ENCODE measurements around the gene PRXL2B. TPM values are rescaled to one million over a fixed set of nuclear protein-coding genes. Genes with fewer than 3 reads are reported as not detected.

Gene PRXL2B
- total RNA-seq, 1 experiment from 2014 or later: 12.3 TPM

DNA sequence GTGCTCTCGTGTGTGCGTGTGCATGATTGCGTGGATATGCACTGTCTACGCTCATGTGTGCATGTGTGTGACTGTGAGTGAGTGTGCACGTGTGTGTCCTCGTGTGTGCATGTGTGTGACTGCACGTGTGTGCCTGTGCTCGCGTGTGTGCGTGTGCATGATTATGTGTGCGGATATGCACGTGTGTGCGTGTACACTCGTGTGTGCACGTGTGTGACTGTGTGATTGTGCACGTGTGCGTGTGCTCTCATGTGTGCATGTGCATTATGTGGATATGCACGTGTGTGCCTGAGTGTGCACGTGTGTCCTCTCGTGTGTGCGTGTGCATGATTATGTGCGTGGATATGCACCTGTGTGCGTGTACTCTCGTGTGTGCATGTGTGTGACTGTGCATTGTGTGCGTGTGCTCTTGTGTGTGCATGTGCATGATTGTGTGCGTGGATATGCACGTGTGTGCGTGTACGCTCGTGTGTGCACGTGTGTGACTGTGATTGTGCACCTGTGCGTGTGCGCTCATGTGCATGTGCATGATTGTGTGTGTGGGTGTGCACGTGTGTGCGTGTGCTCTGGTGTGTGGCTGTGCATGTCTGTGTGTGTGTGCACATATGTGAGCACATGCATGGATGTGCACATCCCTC, 44.0 kb downstream of the PRXL2B start:
- H3K9me3 ChIP-seq: no peaks in the 10 kb centered on the region; the same call in 1 of the 2 replicates
- no peak for DNase-seq
- H3K27me3 ChIP-seq: peaks cover 30% of the 10 kb centered on the region

DNA sequence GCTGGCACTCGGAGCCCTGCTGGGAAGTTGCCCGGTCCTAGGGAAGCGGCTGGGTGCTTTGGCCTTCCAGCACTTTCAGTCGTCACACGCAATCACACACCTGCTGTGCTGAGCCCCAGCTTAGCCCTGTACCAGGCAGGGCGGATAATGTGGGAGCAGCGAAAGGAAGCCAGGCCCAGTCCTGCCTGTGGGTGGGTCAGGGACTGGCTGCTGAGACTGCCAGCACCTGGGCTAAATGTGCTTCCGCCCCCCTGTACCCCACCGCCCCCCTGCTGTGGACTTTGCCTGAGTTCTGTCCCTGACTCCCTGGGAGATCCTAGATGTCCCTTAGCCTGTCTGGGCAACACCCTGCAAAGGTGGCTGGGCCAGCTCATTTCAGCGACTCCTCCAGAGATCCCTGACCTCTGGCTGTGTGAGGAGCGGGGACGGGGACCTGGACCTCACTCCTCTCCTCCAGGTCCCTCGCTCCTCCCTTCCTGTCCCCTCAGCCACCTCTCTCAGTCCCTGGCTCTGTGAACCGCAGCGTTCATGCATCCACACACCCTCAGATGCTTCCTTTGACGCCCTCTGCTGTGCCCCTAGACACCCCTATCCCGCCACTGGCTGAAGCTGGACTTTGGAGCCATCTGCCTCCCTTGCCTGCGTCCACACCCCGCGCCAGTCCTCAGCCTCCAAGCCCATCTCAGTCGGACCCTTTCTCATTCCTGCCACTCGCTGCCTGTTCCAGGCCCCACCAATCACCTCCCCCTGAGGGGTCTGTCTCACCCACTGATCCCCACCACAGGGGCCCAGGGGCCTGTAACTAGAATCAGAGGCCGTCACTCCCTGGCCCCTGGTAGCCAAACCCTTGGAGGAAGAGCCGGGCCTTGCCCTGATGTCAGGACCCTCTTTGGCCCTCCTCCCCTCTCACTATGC, 44.8 kb downstream of the PRXL2B start:
- Histone ChIP-seq H3K4me3 (no peak overlapping the region), H3K27me3 (peaks cover 29% of the 10 kb centered on the region), H3K36me3 (no peaks in the 10 kb centered on the region), H3K9me3 (no peaks in the 10 kb centered on the region; the same call in 1 of the 2 replicates)
- DNase-seq: no peak

More for the DNA sequence above, 44.0 kb downstream of the PRXL2B start:
- Histone ChIP-seq H3K4me3 (no peak overlapping the region), H3K36me3 (no peaks in the 10 kb centered on the region)

DNA sequence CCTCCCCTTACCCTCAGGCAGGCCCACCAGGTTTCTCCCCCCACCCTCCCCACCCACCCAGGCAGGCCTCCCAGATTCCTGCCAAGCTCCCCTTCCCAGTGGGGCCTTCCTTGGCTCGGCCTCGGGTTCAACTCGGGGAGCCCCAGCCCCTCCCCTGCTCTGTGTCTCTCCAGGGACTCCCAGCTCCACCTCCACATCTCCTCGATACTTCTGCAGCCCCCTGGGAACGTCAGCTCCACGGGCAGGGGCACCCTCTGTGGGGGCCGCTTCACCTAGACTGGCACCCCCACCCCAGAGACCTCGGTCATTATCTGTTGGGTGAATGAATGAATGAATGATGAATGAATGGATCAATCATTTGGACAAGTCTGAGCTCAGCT, 45.5 kb downstream of the PRXL2B start:
- no peak overlapping the region for H3K4me3 ChIP-seq
- H3K36me3 ChIP-seq: no peaks in the 10 kb centered on the region
- peaks cover 23% of the 10 kb centered on the region for H3K27me3 ChIP-seq
- no peak for DNase-seq
- no peaks in the 10 kb centered on the region for H3K9me3 ChIP-seq

- H3K36me3 ChIP-seq: no peaks in the 10 kb centered on the region
- H3K4me3 ChIP-seq: no peak within 1 kb of the TSS
Observed at GRCh38 chr1:2632561-2633361, 46.2 kb downstream of the PRXL2B start, which contains the start of gene MMEL1. MMEL1 (minus strand) TSS chr1:2633016; CDS start chr1:2629484, 3,532 bp downstream.

GRCh38 chr1:2633366-2633935, 46.9 kb downstream of the PRXL2B start:
- Histone ChIP-seq H3K27me3 (peaks cover 13% of the 10 kb centered on the region), H3K36me3 (no peaks in the 10 kb centered on the region), H3K9me3 (no peaks in the 10 kb centered on the region), H3K4me3 (no peak overlapping the region)
- no peak for DNase-seq

More at GRCh38 chr1:2632561-2633361, 46.2 kb downstream of the PRXL2B start, which contains the start of gene MMEL1:
- no peak for DNase-seq
- Histone ChIP-seq H3K9me3 (no peaks in the 10 kb centered on the region), H3K27me3 (peaks cover 19% of the 10 kb centered on the region)

- Histone ChIP-seq H3K27me3 (peaks cover 15% of the 10 kb centered on the region), H3K9me3 (no peaks in the 10 kb centered on the region), H3K4me3 (no peak overlapping the region), H3K36me3 (no peaks in the 10 kb centered on the region)
- DNase-seq: no peak
Observed at GRCh38 chr1:2633936-2634491, 47.4 kb downstream of the PRXL2B start.

DNA sequence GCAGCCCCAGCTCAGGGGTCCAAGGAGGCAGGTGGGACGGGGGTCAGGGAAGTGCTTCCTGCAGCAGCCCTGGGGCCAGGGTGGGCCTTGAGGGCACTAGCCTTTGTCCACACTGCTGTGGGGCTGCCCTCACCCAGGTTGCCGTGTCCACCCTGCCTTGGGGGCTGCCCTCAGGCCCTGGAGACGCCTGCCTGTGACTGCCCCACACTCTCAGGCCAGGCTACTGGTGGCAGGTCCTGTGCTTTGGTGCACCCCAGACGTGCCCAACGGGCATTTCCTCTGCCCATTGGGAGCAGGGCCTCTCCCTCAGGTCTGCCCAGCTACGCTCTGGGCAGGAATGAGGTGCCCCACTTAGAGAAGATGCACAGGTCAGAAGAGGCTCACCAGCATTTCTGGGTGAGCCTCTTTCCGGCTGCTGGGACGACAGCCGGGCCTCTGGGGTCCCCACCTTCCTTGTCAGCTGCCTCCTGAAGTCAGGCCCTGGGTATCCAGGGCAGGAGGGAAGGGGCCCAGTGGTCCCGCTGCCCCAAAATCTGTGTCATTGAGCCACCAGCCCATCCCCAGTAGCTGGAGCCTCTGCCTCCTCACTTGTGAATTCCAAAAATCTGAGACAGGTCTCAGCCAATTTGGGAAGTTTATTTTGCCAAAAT, 48.9 kb downstream of the PRXL2B start:
- Histone ChIP-seq H3K27me3 (peaks cover 9% of the 10 kb centered on the region; the same call in 1 of the 2 replicates), H3K36me3 (no peaks in the 10 kb centered on the region), H3K9me3 (no peaks in the 10 kb centered on the region), H3K4me3 (no peak overlapping the region)
- no peak for DNase-seq

- no peaks in the 10 kb centered on the region for H3K9me3 ChIP-seq
- DNase-seq: no peak
- no peaks in the 10 kb centered on the region for H3K36me3 ChIP-seq
- H3K27me3 ChIP-seq: peaks cover 9% of the 10 kb centered on the region; the same call in 1 of the 2 replicates
- H3K4me3 ChIP-seq: no peak overlapping the region
Observed at GRCh38 chr1:2636733-2637132, 50.2 kb downstream of the PRXL2B start.

DNA sequence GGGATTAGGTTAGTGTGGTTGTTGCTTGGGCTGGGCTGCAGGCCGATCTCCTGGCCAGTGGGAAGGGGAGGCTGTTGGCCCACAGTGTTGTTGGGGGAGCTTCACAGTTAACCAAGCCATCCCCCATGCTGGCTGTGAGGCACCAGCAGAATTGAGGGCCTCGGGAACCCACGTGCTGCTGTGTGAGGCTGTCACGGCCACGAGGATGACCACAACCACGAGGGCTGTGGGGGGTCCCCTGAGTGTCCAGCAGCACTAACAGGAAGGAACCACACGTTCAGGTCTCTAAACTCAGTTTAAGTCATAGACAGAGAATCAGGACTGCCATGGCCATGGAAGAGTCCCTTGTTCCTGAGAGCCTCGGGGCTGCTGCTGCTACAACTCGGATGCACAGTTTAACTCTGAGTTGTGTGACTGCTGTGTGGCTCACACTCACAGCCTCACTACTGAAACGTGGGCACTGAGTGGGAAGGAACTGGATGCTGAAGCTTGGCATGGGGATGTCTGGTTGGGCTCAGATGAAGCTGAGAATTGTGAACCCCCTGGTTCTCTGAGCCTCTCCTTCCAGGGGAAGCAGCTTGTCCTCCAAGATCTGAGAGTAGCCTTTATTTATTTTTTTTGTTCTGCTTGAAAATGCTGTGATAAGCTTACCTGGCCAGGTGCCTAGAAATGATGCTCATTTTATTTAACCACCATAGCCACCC, 51.0 kb downstream of the PRXL2B start:
- no peak for DNase-seq
- no peak overlapping the region for H3K4me3 ChIP-seq
- H3K9me3 ChIP-seq: no peaks in the 10 kb centered on the region
- H3K27me3 ChIP-seq: peaks cover 9% of the 10 kb centered on the region; the same call in 1 of the 2 replicates
- no peaks in the 10 kb centered on the region for H3K36me3 ChIP-seq

- Histone ChIP-seq H3K36me3 (no peaks in the 10 kb centered on the region), H3K4me3 (no peak overlapping the region), H3K9me3 (no peaks in the 10 kb centered on the region), H3K27me3 (peaks cover 9% of the 10 kb centered on the region; the same call in 1 of the 2 replicates)
- no peak for DNase-seq
Observed at GRCh38 chr1:2638466-2639115, 52.0 kb downstream of the PRXL2B start.

DNA sequence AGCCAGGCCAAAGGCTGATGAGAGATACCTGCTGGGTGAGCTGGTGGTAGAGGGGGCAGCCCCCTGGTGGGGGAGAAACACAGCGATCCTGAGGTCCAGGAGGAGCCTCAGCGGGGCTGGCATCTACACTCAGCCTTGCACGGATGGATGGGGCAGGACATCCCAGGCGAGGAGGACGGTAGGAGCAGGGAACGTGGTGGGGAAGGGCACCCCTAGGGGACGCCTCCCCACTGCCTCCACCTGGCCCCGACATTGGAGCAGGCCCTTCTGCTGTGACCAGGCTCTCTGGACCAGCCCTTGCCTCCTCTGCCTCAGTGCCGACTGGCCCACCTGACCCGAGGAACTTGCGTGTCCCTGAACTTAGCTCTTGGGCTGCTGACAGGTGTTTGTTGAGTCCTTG, 52.6 kb downstream of the PRXL2B start:
- Histone ChIP-seq H3K9me3 (no peaks in the 10 kb centered on the region), H3K27me3 (peaks cover 9% of the 10 kb centered on the region; the same call in 1 of the 2 replicates), H3K36me3 (no peaks in the 10 kb centered on the region), H3K4me3 (no peak overlapping the region)
- DNase-seq: no peak

- peaks cover 9% of the 10 kb centered on the region; the same call in 1 of the 2 replicates for H3K27me3 ChIP-seq
- H3K9me3 ChIP-seq: no peaks in the 10 kb centered on the region
- DNase-seq: no peak
- no peak overlapping the region for H3K4me3 ChIP-seq
- H3K36me3 ChIP-seq: no peaks in the 10 kb centered on the region
Observed at GRCh38 chr1:2639607-2640521, 53.3 kb downstream of the PRXL2B start.

GRCh38 chr1:2640626-2641025, 54.0 kb downstream of the PRXL2B start:
- no peaks in the 10 kb centered on the region for H3K36me3 ChIP-seq
- H3K9me3 ChIP-seq: no peaks in the 10 kb centered on the region
- DNase-seq: no peak
- peaks cover 9% of the 10 kb centered on the region; the same call in 1 of the 2 replicates for H3K27me3 ChIP-seq
- H3K4me3 ChIP-seq: no peak overlapping the region

All from MG63 (cell line).